A673 (cell line): Measurements from ENCODE around the gene GRXCR1.

Source experiments
- EZH2 ChIP-seq: fragments of 200-600 bp; sonication (generic); IDR thresholded peaks from 2 replicates; pipeline ENCODE4 v1.6.1; 2017; ENCODE audit warnings: borderline replicate concordance, low read depth, mild to moderate bottlenecking, mixed read lengths, antibody characterized with exemption, low read length; ENCODE audit not compliant: poor library complexity, severe bottlenecking
- TF ChIP-seq, protein P1 (sequence below): fragments of 300-800, 200-600 bp; sonication (generic); conservative IDR thresholded peaks from 2 replicates; pipeline ENCODE4 v1.5.1; 2017; ENCODE audit warnings: low read depth, mild to moderate bottlenecking, antibody characterized with exemption, low read length, moderate library complexity, mixed read lengths

DNA sequence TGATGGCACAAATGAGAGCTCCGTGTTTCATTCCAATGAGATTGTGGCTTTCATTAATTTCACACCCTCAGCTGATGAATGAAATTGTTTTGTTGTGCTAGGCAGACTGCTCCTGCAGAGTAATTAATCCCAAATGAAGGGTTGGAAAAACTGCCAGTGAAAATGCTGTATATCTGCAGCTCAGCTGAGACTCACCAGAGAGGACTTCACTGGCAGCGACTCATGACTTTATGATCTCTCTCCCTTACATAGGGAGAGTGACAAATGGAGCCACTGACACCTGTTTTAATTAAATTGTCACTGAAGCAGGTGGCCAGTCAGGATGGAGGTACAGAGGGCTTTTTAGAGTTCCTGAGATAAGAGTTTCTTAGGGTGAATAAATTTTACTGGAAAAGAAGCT is 24.8 kb downstream of the GRXCR1 start:
- TF ChIP-seq, protein P1, sequence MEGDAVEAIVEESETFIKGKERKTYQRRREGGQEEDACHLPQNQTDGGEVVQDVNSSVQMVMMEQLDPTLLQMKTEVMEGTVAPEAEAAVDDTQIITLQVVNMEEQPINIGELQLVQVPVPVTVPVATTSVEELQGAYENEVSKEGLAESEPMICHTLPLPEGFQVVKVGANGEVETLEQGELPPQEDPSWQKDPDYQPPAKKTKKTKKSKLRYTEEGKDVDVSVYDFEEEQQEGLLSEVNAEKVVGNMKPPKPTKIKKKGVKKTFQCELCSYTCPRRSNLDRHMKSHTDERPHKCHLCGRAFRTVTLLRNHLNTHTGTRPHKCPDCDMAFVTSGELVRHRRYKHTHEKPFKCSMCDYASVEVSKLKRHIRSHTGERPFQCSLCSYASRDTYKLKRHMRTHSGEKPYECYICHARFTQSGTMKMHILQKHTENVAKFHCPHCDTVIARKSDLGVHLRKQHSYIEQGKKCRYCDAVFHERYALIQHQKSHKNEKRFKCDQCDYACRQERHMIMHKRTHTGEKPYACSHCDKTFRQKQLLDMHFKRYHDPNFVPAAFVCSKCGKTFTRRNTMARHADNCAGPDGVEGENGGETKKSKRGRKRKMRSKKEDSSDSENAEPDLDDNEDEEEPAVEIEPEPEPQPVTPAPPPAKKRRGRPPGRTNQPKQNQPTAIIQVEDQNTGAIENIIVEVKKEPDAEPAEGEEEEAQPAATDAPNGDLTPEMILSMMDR, result no peak
- no peak for TF ChIP-seq EZH2
